Activated T-cell treated with anti-CD3 and anti-CD28 coated beads for 4 hours (primary cell): ENCODE measurements around the gene GPR21.

Source experiments
- DNase-seq: peaks from one replicate; pipeline ENCODE4 v3.0.0-alpha.2; 2020

Gene GPR21

DNA sequence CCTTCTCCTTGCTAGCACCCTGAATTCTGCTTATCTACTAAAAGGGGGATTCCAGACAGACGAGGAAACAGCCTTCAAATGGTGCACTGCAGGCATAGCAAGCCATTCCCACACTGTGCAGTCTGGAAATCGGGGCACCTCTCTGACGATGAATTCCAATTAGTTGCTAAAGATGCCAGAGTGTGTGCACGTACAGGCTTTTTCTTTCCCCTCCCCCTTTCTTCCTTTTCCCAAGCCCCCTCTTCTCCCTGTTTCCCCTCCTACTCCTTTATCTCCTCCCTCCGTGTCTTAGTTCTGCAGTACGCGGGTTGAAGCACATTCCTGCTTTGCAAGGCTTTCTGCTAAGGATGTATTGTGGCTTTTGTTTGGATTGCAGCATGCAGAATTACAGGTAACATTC is at the start of gene GPR21:
Gene GPR21, plus strand, starts transcription at position 316 of the 400 bp plus-strand sequence. CDS start 900 bp downstream, outside the sequence.
- no peak for DNase-seq

DNA sequence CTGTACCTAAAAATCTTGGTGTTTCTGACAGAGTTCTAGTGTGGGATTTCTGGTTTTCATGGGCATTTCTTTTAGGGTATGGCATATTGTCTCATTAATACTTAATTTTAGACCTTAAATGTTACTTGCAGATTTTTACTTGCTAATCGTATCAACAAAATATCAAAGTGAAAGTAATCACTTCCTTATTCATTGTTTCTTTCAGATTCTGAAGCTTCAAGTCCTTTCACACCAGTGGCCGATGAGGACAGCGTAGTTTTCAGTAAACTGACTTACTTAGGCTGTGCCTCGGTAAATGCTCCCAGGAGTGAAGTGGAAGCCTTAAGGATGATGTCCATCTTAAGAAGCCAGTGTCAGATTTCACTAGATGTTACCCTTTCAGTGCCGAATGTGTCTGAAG is 47.5 kb upstream of the GPR21 start:
- DNase-seq = no peak

DNA sequence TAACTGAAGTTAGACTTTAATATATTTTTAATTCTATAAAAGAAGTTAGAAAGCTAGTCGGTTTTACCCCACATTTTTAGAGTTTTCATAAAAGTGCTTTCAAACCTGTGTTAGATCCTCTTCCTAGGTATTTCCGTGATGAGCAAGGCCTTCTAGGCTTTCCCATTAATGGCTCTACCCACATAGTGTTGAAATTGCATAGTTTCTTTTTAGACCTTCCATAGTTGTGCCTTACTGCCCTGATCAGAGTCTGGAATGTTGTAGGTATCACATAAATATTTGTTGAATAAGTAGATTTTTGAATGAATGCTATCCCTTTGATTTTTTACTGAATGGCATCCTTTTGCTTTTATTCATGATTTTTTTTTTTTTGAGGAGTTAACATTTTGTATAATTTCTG is 45.3 kb upstream of the GPR21 start:
- no peak for DNase-seq

GRCh38 chr9:122988920-122989621 is 44.4 kb upstream of the GPR21 start:
- DNase-seq = no peak

DNA sequence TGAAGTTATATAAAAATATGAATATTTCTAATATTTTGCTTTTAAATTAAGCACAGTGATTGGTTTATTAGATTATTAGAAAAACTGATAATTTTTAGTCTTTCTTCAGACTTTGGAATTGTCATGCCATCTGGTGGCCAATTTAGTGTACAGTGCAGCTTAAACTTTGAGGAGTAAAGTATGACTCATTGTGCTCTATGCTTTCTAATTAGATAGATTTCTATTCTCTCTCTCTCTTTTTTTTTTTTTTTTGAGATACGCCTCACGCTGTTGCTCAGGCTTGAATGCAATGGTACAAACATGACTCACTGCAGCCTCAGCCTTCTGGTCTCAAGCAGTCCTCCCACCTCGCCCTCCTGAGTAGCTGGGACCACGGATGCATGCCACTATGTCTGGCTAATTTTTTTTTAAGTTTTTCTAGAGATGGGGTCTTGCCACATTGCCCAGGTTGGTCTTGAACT is 42.1 kb upstream of the GPR21 start:
- peak; percentile 7 for DNase-seq

GRCh38 chr9:122996586-122996985 is 36.9 kb upstream of the GPR21 start:
- no peak for DNase-seq

GRCh38 chr9:122998448-122998847 is 35.0 kb upstream of the GPR21 start:
- DNase-seq = no peak

DNA sequence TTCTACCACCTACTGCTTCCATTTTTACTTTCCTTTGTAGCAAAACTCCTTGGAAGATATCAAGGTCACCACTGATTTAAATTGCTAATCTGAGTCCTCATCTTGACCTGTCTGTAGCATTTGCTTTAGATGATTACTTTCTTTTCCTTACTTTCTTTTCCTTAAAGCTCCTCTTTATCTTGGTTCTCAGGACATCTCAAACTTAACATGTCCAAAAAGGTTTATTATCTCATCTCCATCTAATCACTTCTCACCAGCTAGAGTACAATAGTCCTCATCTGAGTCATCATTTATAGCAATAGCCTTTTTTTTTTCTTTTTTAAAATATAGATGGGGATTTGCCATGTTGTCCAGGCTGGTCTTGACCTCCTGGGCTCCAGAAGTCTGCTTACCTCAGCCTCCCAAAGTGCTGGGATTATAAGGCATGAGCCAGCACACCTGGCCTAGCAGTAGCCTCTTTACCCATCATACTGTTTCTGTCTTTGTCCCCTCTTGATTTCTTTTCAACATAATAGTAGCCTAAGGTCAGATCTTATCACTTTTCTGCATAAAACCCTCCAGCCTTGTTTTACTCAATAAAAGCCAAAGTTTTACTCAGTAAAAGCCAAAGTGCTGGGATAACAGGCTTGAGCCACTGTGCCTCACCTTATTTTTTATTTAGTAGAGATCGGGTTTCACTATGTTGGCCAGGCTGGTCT is 32.9 kb upstream of the GPR21 start:
- DNase-seq = no peak

GRCh38 chr9:123002754-123003153 is 30.7 kb upstream of the GPR21 start:
- no peak for DNase-seq

GRCh38 chr9:123003466-123003865 is 30.0 kb upstream of the GPR21 start:
- no peak for DNase-seq

- no peak for DNase-seq
Observed at GRCh38 chr9:123005964-123006363, 27.5 kb upstream of the GPR21 start.

DNA sequence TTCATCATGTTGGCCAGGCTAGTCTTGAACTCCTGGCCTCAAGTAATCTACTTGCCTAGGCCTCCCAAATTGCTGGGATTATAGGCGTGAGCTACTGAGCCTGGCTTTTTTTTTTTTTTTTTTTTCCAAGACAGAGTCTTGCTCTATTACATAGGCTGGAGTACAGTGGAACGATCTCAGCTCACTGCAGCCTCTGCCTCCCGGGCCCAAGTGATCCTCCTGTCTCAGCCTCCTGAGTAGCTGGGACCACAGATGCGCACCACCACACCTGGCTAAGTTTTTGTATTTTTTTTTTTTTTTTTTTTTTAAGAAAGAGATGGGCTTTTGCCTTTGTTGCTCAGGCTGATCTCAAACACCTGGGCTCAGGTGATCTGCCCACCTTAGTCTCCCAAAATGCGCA is 26.2 kb upstream of the GPR21 start:
- no peak for DNase-seq

DNA sequence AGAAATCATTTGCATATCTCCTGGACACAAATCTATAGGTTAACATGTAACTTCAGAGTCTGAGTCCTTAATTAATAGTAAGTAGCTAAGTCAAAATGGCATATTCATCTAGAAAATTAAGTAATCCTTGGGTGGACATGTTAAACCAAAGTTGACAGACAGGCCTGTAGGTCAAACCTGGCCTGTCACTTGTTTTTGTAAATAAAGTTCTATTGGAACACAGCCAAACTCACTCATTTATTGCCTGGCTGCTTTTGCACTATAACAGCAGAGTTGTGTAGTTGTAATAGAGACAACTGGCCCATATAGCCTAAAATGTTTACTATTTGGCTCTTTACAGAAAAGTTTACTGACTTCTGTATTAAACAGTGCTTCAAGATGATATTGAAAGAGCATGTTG is 24.6 kb upstream of the GPR21 start:
- DNase-seq = no peak

- no peak for DNase-seq
Observed at GRCh38 chr9:123011380-123011779, 22.1 kb upstream of the GPR21 start.

- no peak for DNase-seq
Observed at GRCh38 chr9:123011878-123012528, 21.5 kb upstream of the GPR21 start.

- no peak for DNase-seq
Observed at GRCh38 chr9:123016631-123017030, 16.8 kb upstream of the GPR21 start.

DNA sequence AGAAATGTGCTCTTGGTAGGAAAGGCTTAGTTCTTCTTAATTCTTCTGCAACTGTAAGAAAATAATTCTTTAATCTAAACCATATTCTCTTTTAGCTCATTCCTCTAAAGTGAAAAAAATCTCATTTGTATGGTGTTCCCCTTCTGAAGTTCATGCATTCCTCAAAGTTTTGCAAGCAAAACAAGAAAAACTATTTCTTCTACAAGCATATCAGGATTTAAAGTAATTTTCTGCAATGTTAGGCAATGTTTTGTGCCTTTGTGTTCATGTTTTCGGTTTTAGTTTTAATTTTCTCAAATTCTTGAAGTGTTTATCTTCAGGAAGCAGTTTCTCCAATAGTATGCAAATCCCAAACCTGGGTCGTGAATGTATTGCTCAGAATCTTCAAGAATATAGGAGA is 12.7 kb upstream of the GPR21 start:
- DNase-seq = no peak

GRCh38 chr9:123026425-123026824 is 7.0 kb upstream of the GPR21 start:
- no peak for DNase-seq

- no peak for DNase-seq
Observed at GRCh38 chr9:123027517-123027916, 6.0 kb upstream of the GPR21 start.

DNA sequence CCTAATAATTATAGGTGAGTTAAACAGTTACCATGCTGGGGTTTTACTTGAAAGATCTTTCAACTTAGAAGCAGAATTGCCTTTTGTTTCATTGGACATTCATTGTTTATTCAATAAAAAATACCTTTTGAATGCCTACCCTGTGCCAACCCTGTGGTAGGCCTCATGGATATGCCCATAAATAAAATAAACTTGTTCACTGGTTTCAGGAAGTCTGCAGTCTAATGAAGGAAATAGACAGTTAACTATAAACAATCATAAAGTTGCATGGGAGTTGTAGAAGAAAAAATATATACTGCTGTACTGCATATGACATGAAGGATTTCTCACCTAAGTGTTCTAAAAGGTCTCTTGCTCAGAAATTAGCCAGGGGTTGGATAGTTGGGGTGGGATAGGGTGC is 5.3 kb upstream of the GPR21 start:
- no peak for DNase-seq

DNA sequence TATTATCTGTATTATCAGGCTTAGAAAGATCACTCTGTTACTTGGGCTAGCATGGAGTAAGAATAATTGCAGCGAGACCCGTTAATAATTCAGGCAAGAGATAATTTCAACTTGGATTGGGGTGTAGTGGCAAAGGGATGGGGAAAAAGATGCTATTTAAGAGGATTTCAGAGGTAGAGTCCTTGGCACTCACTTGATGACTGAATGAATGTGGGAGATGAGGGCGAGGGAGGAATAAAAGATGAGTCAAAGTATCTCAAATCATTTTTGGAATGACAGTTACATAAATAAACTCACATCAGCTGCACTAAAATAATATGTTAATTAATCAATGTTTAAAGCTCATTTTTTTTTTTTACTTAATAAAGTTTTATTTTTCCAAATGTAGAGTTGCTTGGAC is 4.5 kb upstream of the GPR21 start:
- DNase-seq = no peak

DNA sequence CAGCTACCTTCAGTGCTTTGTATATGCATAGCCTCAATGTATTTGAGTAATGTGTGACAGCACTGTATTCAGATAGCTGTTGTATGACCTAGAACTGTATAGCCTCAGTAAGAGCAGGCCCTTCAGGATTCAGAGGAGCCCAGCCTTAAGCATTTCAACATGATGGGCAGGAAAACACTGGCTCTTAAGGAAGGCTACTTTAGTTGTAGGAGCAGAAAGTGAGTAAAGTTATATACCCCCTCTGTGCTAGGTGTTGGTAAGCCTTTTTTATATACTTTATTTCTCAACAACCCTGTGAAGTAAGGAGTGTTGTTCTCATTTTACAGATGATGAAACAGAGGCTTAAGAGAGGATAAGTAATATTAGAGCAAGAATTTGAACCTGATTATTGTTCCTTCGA is 1.5 kb upstream of the GPR21 start:
- DNase-seq = no peak

- no peak for DNase-seq
Observed at GRCh38 chr9:123033864-123034601, 566 bp downstream of the GPR21 start.
